Measurements from ENCODE around the gene TNFRSF14.

The TNFRSF14 gene

GRCh38 chr1:2529784-2530512 lies 26.2 kb upstream of the TNFRSF14 start, which contains the start of gene HES5:
Gene HES5, minus strand, starts transcription at chr1:2530263. Its CDS starts 99 bp downstream, at chr1:2530164.
- H3K18ac ChIP-seq (ENCODE audit: low read length), result peak within 1 kb of the TSS; percentile 100
- H3K4ac ChIP-seq (ENCODE audit: low read length), result peak within 1 kb of the TSS; percentile 99
- H3K23ac ChIP-seq (ENCODE audit: low read depth, low read length, poor library complexity), result peak within 1 kb of the TSS; percentile 63
- peak; percentile 96 for DNase-seq (ENCODE audit: low spot score)
- peak within 1 kb of the TSS; percentile 62 for H2BK120ac ChIP-seq (ENCODE audit: low read depth, low read length)
- H4K91ac ChIP-seq (ENCODE audit: low read depth, low read length, poor library complexity), result peak within 1 kb of the TSS; percentile 67
- H2AFZ ChIP-seq (ENCODE audit: low read length), result peak within 1 kb of the TSS; percentile 75
- WGBS, 2 donors (ENCODE audit: extremely low coverage in 2 of 2, insufficient read length in 2 of 2, insufficient replicate concordance in 1 of 2), result no CpG with 5 or more reads among the region's 91 CpGs
- H3K4me3 ChIP-seq (ENCODE audit: low read length in 2 of 2), result peak within 1 kb of the TSS; percentile 46 to 96
- peak within 1 kb of the TSS; percentile 90 for H3K9ac ChIP-seq (ENCODE audit: low read depth, low read length, poor library complexity)
- H2BK12ac ChIP-seq (ENCODE audit: low read length), result peak within 1 kb of the TSS; percentile 35
- peak within 1 kb of the TSS; percentile 79 for H3K4me2 ChIP-seq (ENCODE audit: insufficient read depth, low read length, poor library complexity, severe bottlenecking)
- H3K14ac ChIP-seq (ENCODE audit: low read length), result peak within 1 kb of the TSS; percentile 76
- peaks cover 0 to 74% (median 4%) of the 10 kb centered on the region in 3 experiments for H3K27me3 ChIP-seq (ENCODE audit: control insufficient read depth in 3 of 3, insufficient read depth in 3 of 3, low read depth in 1 of 3, low read length in 3 of 3)
- peaks cover 53 to 60% of the 10 kb centered on the region in 2 donors for H3K4me1 ChIP-seq (ENCODE audit: control insufficient read depth in 2 of 2, insufficient read depth in 1 of 2, low read depth in 1 of 2, low read length in 2 of 2)
- no peak within 1 kb of the TSS for H4K8ac ChIP-seq (ENCODE audit: low read depth, low read length)
- H3K9me3 ChIP-seq (replicated peaks in 1 of 2; ENCODE audit: control insufficient read depth in 2 of 2, insufficient read depth in 1 of 2, low read depth in 1 of 2, low read length in 2 of 2), result no peaks in the 10 kb centered on the region
- H2BK5ac ChIP-seq (ENCODE audit: low read length), result peak within 1 kb of the TSS; percentile 100
- H2BK15ac ChIP-seq (ENCODE audit: low read length), result peak within 1 kb of the TSS; percentile 60
- H2AK5ac ChIP-seq (ENCODE audit: low read depth, low read length), result peak within 1 kb of the TSS; percentile 100
- H3K27ac ChIP-seq (replicated peaks; ENCODE audit: low read length), result peak within 1 kb of the TSS; percentile 81
- peaks cover 13% of the 10 kb centered on the region for H3K79me1 ChIP-seq (ENCODE audit: low read depth, low read length)
- peaks cover 0 to 11% of the 10 kb centered on the region in 2 donors for H3K36me3 ChIP-seq (replicated peaks in 1 of 2; ENCODE audit: control insufficient read depth in 2 of 2, insufficient read depth in 2 of 2, low read length in 2 of 2)

DNA sequence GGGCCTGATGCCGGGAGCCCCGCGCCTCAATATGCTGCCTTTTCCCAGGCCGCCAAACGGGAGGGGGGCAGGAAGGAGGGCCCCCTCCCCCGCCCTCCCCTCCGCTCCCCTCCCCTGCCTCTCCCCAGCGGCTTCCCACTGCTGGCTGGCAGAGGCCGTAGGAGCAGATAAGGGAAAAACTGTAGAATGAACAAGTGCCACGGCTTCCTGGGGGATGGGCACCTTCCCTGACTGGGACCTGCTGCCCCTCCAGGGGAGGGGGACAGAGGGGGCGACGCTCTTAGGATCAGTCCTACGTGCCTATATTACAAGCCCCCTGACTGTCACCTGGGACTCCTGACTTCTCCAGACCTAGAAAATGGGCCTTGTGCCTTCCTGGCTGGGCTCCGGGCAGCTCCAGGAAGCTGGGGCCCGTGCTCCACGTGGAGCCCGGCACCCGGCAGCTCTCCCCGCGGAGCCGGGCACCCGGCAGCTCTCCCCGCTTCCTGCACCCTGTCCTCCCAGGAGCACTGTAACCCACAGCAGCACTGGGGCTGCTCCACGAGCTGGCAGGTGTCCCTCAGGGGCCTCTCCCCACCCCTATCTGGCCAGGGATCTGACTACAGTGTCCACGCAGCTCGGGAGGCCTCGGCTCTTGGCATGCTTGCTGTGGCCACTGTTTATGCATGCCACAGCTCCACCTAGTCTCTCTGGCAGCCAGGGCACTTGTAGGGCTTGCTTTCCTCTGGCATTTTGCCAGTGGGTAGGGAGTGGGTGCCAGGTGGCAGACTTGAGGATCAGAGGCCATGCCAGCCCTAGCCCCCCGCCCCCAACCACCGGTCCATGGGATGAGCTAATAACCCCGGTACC lies 25.4 kb upstream of the TNFRSF14 start:
- H3K36me3 ChIP-seq (replicated peaks in 1 of 2; ENCODE audit: control insufficient read depth in 2 of 2, insufficient read depth in 2 of 2, low read length in 2 of 2), result peaks cover 0 to 11% of the 10 kb centered on the region in 2 donors
- H3K79me1 ChIP-seq (ENCODE audit: low read depth, low read length), result peaks cover 12% of the 10 kb centered on the region
- peak overlapping the region; percentile 100 for H2BK5ac ChIP-seq (ENCODE audit: low read length)
- H3K23ac ChIP-seq (ENCODE audit: low read depth, low read length, poor library complexity), result peak overlapping the region; percentile 48
- peak overlapping the region; percentile 100 for H2AK5ac ChIP-seq (ENCODE audit: low read depth, low read length)
- H3K4me1 ChIP-seq (ENCODE audit: control insufficient read depth in 2 of 2, insufficient read depth in 1 of 2, low read depth in 1 of 2, low read length in 2 of 2), result peaks cover 53 to 60% of the 10 kb centered on the region in 2 donors
- no CpG with 5 or more reads among the region's 30 CpGs for WGBS, 2 donors (ENCODE audit: extremely low coverage in 2 of 2, insufficient read length in 2 of 2, insufficient replicate concordance in 1 of 2)
- peak overlapping the region; percentile 1 for H3K14ac ChIP-seq (ENCODE audit: low read length)
- H3K4ac ChIP-seq (ENCODE audit: low read length), result peak overlapping the region; percentile 99
- no peaks in the 10 kb centered on the region for H3K9me3 ChIP-seq (replicated peaks in 1 of 2; ENCODE audit: control insufficient read depth in 2 of 2, insufficient read depth in 1 of 2, low read depth in 1 of 2, low read length in 2 of 2)
- H2AFZ ChIP-seq (ENCODE audit: low read length), result no peak overlapping the region
- peak overlapping the region; percentile 35 for H2BK12ac ChIP-seq (ENCODE audit: low read length)
- H4K8ac ChIP-seq (ENCODE audit: low read depth, low read length), result no peak overlapping the region
- DNase-seq (ENCODE audit: low spot score), result no peak
- peak overlapping the region; percentile 18 for H3K9ac ChIP-seq (ENCODE audit: low read depth, low read length, poor library complexity)
- no peak overlapping the region for H3K4me3 ChIP-seq (ENCODE audit: low read length in 2 of 2)
- H3K18ac ChIP-seq (ENCODE audit: low read length), result peak overlapping the region; percentile 100
- H3K27ac ChIP-seq (replicated peaks; ENCODE audit: low read length), result peak overlapping the region; percentile 79
- H4K91ac ChIP-seq (ENCODE audit: low read depth, low read length, poor library complexity), result peak overlapping the region; percentile 67
- peaks cover 0 to 82% (median 4%) of the 10 kb centered on the region in 3 experiments for H3K27me3 ChIP-seq (ENCODE audit: control insufficient read depth in 3 of 3, insufficient read depth in 3 of 3, low read depth in 1 of 3, low read length in 3 of 3)
- H3K4me2 ChIP-seq (ENCODE audit: insufficient read depth, low read length, poor library complexity, severe bottlenecking), result peak overlapping the region; percentile 44
- peak overlapping the region; percentile 60 for H2BK15ac ChIP-seq (ENCODE audit: low read length)
- H2BK120ac ChIP-seq (ENCODE audit: low read depth, low read length), result peak overlapping the region; percentile 62

GRCh38 chr1:2532485-2533160 lies 23.5 kb upstream of the TNFRSF14 start:
- peaks cover 0 to 11% of the 10 kb centered on the region in 2 donors for H3K36me3 ChIP-seq (replicated peaks in 1 of 2; ENCODE audit: control insufficient read depth in 2 of 2, insufficient read depth in 2 of 2, low read length in 2 of 2)
- H3K4me1 ChIP-seq (ENCODE audit: control insufficient read depth in 2 of 2, insufficient read depth in 1 of 2, low read depth in 1 of 2, low read length in 2 of 2), result peaks cover 47 to 59% of the 10 kb centered on the region in 2 donors

More at GRCh38 chr1:2532485-2533160, 23.5 kb upstream of the TNFRSF14 start:
- Histone ChIP-seq H4K8ac (ENCODE audit: low read depth, low read length) (no peak overlapping the region), H3K4me3 (ENCODE audit: low read length in 2 of 2) (peak overlapping the region in 1 of 2 donors; percentile 16), H4K91ac (ENCODE audit: low read depth, low read length, poor library complexity) (peak overlapping the region; percentile 83), H2BK15ac (ENCODE audit: low read length) (peak overlapping the region; percentile 95), H2BK12ac (ENCODE audit: low read length) (peak overlapping the region; percentile 100), H2BK120ac (ENCODE audit: low read depth, low read length) (peak overlapping the region; percentile 97), H2AK5ac (ENCODE audit: low read depth, low read length) (peak overlapping the region; percentile 100), H3K79me1 (ENCODE audit: low read depth, low read length) (peaks cover 12% of the 10 kb centered on the region), H3K23ac (ENCODE audit: low read depth, low read length, poor library complexity) (peak overlapping the region; percentile 90), H2AFZ (ENCODE audit: low read length) (no peak overlapping the region), H3K9ac (ENCODE audit: low read depth, low read length, poor library complexity) (peak overlapping the region; percentile 52), H3K4ac (ENCODE audit: low read length) (peak overlapping the region; percentile 96), H3K4me2 (ENCODE audit: insufficient read depth, low read length, poor library complexity, severe bottlenecking) (no peak overlapping the region), H3K18ac (ENCODE audit: low read length) (peak overlapping the region; percentile 100), H3K14ac (ENCODE audit: low read length) (peak overlapping the region; percentile 58), H3K27me3 (ENCODE audit: control insufficient read depth in 3 of 3, insufficient read depth in 3 of 3, low read depth in 1 of 3, low read length in 3 of 3) (peaks cover 0 to 90% (median 6%) of the 10 kb centered on the region in 3 experiments), H3K9me3 (replicated peaks in 1 of 2; ENCODE audit: control insufficient read depth in 2 of 2, insufficient read depth in 1 of 2, low read depth in 1 of 2, low read length in 2 of 2) (peaks cover 0 to 3% of the 10 kb centered on the region in 2 donors), H2BK5ac (ENCODE audit: low read length) (peak overlapping the region; percentile 100), H3K27ac (replicated peaks; ENCODE audit: low read length) (peak overlapping the region; percentile 50)
- no peak for DNase-seq (ENCODE audit: low spot score)
- no CpG with 5 or more reads among the region's 23 CpGs for WGBS, 2 donors (ENCODE audit: extremely low coverage in 2 of 2, insufficient read length in 2 of 2, insufficient replicate concordance in 1 of 2)

Data from neuronal stem cell (in vitro differentiated cells).